Progenitor cell of endocrine pancreas (in vitro differentiated cells): ENCODE results near the gene CBX2. TPM values are rescaled to one million over a fixed set of nuclear protein-coding genes. Genes with fewer than 3 reads are reported as not detected.
A peak's percentile ranks its signal among the peaks of the same experiment; 100 is the strongest.

Experiments used
- DNase-seq: peaks from one replicate; pipeline ENCODE4 v3.0.0; 2021; ENCODE audit warnings: low spot score; ENCODE audit not compliant: unreplicated experiment
- H3K27ac Mint-ChIP-seq: 2 replicates; pipeline ENCODE4 v1.8.0; 2021; ENCODE audit warnings: mild to moderate bottlenecking, moderate library complexity, mixed read lengths
- H3K27me3 Mint-ChIP-seq: 2 replicates; pipeline ENCODE4 v1.8.0; 2021; ENCODE audit warnings: mixed read lengths
- H3K36me3 Mint-ChIP-seq: 2 replicates; pipeline ENCODE4 v1.8.0; 2022; ENCODE audit warnings: mixed read lengths; ENCODE audit not compliant: insufficient read depth
- H3K4me1 Mint-ChIP-seq: 2 replicates; pipeline ENCODE4 v1.8.0; 2021; ENCODE audit warnings: low read depth, mixed read lengths
- H3K4me3 Mint-ChIP-seq: 2 replicates; pipeline ENCODE4 v1.8.0; 2021; ENCODE audit warnings: low read depth, mild to moderate bottlenecking, moderate library complexity, mixed read lengths
- H3K9me3 Mint-ChIP-seq: 2 replicates; pipeline ENCODE4 v1.8.0; 2021; ENCODE audit warnings: low read depth, mixed read lengths
- total RNA-seq: library from RNA; stranded (reverse); gene quantifications from 2 replicates; pipeline ENCODE4 v1.2.1, GENCODE V29; 2021
- TF ChIP-seq, protein P1 (sequence below): fragments of 200-600 bp; sonication (generic); IDR thresholded peaks from one replicate; pipeline ENCODE4 v1.5.0; 2021; ENCODE audit warnings: antibody characterized with exemption, mild to moderate bottlenecking; ENCODE audit not compliant: unreplicated experiment

The CBX2 gene
- total RNA-seq, 1 donor from 2014 or later, result 111 TPM

GRCh38 chr17:79833110-79833450 lies 55.1 kb downstream of the CBX2 start:
- Mint-ChIP-seq H3K36me3 (peaks cover 6% of the 10 kb centered on the region), H3K27ac (no peak overlapping the region), H3K4me1 (peaks cover 34% of the 10 kb centered on the region), H3K4me3 (no peak overlapping the region), H3K27me3 (peaks cover 28% of the 10 kb centered on the region), H3K9me3 (no peaks in the 10 kb centered on the region)
- TF ChIP-seq, protein P1, sequence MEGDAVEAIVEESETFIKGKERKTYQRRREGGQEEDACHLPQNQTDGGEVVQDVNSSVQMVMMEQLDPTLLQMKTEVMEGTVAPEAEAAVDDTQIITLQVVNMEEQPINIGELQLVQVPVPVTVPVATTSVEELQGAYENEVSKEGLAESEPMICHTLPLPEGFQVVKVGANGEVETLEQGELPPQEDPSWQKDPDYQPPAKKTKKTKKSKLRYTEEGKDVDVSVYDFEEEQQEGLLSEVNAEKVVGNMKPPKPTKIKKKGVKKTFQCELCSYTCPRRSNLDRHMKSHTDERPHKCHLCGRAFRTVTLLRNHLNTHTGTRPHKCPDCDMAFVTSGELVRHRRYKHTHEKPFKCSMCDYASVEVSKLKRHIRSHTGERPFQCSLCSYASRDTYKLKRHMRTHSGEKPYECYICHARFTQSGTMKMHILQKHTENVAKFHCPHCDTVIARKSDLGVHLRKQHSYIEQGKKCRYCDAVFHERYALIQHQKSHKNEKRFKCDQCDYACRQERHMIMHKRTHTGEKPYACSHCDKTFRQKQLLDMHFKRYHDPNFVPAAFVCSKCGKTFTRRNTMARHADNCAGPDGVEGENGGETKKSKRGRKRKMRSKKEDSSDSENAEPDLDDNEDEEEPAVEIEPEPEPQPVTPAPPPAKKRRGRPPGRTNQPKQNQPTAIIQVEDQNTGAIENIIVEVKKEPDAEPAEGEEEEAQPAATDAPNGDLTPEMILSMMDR, result no peak
- no peak for DNase-seq

DNA sequence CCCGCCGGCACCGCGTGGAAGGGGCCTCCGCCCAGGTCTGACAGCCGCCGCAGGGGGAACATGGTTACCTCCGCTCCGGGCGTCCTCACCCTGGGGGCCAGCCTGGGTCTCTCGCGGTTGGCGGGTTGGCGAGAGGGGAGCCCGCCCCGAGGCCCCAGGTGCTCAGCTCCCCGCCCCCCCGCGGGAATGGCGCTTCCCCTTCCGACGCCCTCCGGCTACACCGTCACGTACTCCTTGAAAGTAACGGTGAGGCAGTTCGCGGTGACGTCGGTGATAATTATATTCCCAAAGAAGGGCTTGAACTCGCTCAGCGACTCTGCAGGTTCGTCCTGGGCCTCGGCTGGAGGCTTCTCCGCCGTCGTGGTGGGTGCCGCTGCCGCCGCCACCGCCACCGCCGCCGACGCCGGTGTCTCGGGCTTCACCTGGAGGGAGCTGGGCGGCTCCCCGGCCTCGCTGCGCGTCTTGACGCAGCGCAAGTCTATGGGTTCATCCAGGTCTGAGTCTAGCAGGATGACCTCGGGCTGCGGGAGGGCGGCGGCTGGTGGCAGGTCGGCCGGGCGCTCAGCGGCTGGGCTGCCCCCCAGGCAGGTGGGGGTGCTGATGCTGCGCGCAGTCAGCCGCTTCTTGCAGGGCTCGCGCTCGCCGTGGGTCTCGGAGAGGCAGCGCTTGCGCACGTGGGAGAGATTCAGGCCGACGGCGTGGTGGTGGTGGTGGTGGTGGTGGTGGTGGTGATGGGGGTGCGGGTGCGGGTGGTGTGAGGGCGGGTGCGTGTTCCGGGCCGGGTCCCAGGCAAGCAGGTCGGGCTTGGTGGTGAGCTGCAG lies 56.0 kb downstream of the CBX2 start:
- Mint-ChIP-seq H3K36me3 (peaks cover 6% of the 10 kb centered on the region), H3K27me3 (peaks cover 28% of the 10 kb centered on the region), H3K4me1 (peaks cover 31% of the 10 kb centered on the region), H3K4me3 (no peak overlapping the region), H3K27ac (no peak overlapping the region), H3K9me3 (no peaks in the 10 kb centered on the region)
- DNase-seq, result no peak
- TF ChIP-seq, protein P1, result no peak

GRCh38 chr17:79834565-79835469 lies 56.9 kb downstream of the CBX2 start:
- no peak overlapping the region for H3K4me3 Mint-ChIP-seq
- peaks cover 25% of the 10 kb centered on the region for H3K4me1 Mint-ChIP-seq
- TF ChIP-seq, protein P1, result peak; percentile 82
- peaks cover 28% of the 10 kb centered on the region for H3K27me3 Mint-ChIP-seq
- no peaks in the 10 kb centered on the region for H3K9me3 Mint-ChIP-seq
- no peak for DNase-seq
- H3K27ac Mint-ChIP-seq, result peak overlapping the region; percentile 49
- peaks cover 6% of the 10 kb centered on the region for H3K36me3 Mint-ChIP-seq

- peaks cover 25% of the 10 kb centered on the region for H3K4me1 Mint-ChIP-seq
- peak overlapping the region; percentile 24 for H3K27ac Mint-ChIP-seq
- peaks cover 6% of the 10 kb centered on the region for H3K36me3 Mint-ChIP-seq
- no peak for DNase-seq
- H3K9me3 Mint-ChIP-seq, result no peaks in the 10 kb centered on the region
- TF ChIP-seq, protein P1, result no peak
- H3K4me3 Mint-ChIP-seq, result no peak overlapping the region
- peaks cover 35% of the 10 kb centered on the region for H3K27me3 Mint-ChIP-seq
Observed at GRCh38 chr17:79835470-79835899, 57.5 kb downstream of the CBX2 start.

DNA sequence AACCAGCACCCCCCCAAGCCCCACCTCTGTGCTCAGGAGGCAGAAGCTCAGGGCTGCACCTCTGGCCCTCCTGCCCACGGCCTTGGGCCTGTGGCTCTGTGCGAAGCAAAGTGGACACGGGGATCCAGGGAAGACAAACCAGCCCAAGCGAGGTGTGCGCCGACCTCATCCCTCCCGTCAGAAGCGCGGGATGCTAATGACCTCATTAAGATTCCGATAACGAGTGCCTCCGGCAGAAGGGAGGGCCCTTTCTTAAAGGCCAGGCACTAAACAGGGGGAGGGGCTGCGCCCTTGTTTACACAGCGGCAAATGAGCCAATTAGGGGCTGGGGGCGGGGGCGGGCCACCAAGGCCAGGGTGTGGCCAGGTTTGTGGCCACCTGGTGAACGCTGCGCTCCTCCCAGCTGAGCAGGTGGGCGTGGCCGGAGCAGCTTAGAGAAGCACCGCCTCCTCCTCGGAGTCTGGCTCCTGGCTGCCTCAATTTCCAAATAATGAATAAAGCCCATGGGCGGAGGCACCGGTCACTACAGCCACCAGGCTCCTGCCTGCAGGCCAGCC lies 58.1 kb downstream of the CBX2 start:
- Mint-ChIP-seq H3K4me1 (peaks cover 24% of the 10 kb centered on the region), H3K27ac (peak overlapping the region; percentile 24), H3K9me3 (no peaks in the 10 kb centered on the region), H3K36me3 (peaks cover 6% of the 10 kb centered on the region), H3K27me3 (peaks cover 40% of the 10 kb centered on the region), H3K4me3 (peak overlapping the region; percentile 63)
- peak; percentile 69 for DNase-seq
- TF ChIP-seq, protein P1, result no peak
